HG03442 (cell line): Measurements from ENCODE around the gene TRIM6.
"Not testable (repeated sequence)": the region's sequence is repeated elsewhere in the genome, so short reads cannot be mapped to it uniquely, and the experiment has no call there.

ENCODE experiments used
- ATAC-seq: cut with Tn5 transposase; IDR thresholded peaks from one replicate; pipeline ENCODE4 v1.9.1; 2021; ENCODE audit warnings: mild to moderate bottlenecking, moderate library complexity; ENCODE audit not compliant: unreplicated experiment

TRIM6 gene

GRCh38 chr11:5602791-5603190, 6.4 kb downstream of the TRIM6 start:
- ATAC-seq: not testable (repeated sequence)

GRCh38 chr11:5603326-5603725, 6.9 kb downstream of the TRIM6 start:
- no peak for ATAC-seq

DNA sequence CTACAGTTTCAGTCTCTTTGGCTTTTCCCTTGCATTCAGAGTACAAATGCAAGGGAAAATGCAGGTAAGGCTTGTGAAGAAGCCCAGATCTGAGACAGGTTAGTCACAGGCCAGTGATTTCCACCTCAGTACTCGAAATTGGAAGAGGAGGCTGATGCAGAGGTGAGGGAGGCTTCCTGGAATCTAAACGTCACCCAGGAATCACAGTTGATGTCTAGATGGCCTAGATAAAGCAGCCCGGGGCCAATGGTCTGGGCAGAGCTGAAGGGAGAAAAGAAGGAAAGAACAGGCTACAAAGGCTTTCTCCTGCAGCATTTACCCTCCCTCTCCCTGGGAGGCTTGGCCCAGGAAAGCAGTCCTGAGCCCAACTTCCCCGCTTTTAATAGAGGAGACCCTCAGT, 8.5 kb downstream of the TRIM6 start:
- ATAC-seq: no peak

- ATAC-seq: no peak
These were observed 9.4 kb downstream of the TRIM6 start for GRCh38 chr11:5605849-5606248.

DNA sequence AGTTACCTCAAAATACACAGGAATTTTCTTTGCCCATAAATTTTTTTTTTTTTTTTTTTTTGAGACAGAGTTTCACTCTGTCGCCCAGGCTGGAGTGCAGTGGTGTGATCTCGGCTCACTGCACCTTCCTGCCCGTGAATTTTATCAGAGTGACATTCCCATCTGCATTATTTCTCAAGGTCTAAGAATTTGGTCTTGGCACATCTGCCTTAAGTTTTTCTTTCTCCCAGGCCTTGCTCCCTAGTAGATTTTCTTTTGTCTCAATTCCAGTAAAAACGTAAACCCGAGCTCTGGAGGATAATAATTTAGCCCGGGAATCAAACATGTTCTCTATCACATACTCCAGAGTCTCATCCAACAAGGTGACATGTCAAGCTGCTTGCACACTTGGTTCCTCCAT, 12.4 kb downstream of the TRIM6 start:
- ATAC-seq: no peak

DNA sequence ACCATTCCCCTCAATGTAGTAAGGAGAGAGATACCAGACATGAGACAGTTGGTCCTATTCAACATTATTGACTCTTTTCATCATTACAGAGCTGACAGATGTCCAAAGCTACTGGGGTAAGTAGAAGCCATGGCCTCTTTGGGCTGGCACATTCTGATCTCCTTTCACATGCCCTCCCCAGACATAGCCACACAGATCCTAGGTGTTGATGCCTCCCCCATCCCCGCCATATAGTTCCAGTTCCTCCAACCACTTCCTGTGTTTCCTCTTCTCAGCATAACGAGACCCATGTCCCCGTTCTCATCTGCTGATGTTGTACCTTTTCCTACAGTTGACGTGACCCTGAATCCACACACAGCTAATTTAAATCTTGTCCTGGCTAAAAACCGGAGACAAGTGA, 14.0 kb downstream of the TRIM6 start:
- ATAC-seq: no peak

DNA sequence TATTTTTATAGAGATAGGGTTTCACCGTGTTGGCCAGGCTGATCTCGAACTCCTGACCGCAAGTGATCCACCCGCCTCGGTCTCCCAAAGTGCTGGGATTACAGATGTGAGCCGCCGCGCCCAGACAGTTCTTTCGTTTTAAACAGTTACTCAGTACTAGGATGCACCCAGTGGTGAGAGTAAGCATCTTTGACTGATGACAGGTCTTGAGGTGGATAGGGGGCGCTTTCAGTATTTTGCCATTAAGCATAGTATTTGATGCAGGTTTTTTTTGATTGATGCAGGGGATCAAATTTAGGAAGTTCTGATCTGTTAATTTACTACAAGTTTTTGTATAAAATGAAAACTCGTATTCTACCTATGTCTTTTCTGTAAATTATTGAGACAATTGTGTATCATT, 15.2 kb downstream of the TRIM6 start:
- no peak for ATAC-seq

DNA sequence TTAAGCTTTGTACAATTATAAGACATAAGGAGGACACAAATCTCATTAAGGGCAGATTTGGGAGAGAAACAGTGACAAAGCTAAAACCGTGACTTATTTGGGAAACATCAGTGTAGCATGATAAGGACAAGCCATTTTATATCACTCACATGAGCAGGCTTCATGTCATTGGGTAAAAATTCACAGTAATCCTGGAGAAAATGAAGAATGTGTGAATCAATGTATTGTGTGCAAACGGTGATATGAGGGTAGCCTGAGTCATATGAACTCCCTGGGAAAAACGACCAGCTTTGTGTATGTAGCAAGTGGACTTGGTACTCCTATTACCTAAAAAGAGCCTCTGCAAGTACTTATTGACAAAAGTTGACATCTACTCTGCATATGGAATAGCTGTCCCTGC, 22.4 kb downstream of the TRIM6 start:
- ATAC-seq: no peak

GRCh38 chr11:5620651-5621521, 24.4 kb downstream of the TRIM6 start:
- ATAC-seq: no peak

GRCh38 chr11:5621580-5621979, 25.1 kb downstream of the TRIM6 start:
- no peak for ATAC-seq

DNA sequence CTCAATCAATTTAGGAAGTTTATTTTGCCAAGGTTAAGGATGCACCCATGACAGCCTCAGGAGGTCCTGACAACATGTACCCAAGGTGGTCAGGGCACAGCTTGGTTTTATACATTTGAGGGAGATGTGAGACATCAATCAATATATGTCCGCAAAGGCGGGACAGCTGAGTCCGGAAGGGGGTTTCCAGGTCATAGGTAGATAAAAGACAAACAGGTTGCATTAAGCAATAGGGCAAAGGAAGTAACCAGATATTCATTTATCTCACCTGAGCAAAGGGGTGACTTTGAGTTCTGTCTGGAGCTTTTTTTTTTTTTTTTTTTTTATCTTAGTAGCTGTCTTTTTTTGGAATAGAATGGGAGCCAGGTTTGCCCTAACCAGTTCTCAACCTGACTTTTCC, 26.4 kb downstream of the TRIM6 start:
- no peak for ATAC-seq

DNA sequence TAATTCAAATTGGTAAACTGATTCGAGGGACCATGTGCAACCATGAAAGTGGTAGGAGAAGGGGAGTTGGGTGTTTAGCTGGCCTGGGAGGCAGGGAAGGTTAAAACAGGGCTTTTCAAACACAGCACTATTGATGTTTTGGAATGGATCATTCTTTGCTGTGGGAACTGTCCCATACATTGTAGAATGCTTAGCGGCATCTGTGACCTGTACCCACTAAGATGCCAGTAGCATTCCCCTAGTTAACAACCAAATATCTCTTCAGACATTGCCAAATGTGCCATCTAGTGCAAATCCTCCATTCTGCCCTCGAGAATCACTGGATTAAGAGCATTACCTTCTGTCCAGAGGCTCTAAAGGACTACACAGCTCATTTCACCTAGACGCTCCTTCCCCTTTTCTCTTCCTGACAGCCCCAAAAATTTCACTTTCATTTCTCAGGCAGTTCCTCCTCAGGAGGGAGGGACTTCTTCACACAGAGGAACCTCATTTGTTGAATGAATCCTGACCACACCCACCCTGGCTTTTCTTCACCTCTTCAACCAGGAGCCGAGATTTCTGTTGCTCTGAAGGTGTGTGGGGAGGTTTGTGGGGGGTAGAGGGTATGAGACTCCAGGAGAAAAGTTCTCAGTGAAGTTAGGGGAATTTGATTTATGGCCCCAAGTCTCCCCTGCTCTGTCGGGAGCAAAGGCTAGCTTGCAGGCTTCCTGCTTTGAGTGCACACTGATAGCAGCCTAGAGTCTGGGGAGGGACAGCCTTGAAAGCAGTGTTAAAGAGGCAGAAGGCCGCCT, 28.2 kb downstream of the TRIM6 start, which contains the start of gene TRIM34:
Gene TRIM34, plus strand, starts transcription at position 513 of the 791 bp plus-strand sequence. CDS start 7,331 bp downstream, outside the sequence.
- ATAC-seq: peak; percentile 96

DNA sequence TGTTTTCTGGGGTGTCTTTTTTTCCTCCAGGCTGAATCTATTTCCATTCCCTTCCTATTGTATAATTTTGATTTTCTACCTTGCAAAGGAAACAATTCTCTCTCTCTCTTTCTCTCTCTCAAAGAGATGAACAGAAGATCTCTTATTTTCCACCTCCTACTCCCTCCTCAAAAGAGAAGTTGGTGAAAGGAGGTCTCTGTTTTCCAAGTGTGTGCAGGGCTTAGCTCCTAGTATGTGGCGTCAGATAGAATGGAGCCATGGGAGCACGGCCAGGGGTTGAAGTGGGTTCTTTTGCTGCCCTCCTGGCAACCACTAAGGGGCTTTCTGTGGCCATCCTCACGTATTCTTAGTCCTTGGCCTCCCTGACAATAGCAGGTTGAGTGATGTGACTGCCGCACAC, 28.8 kb downstream of the TRIM6 start:
- no peak for ATAC-seq

DNA sequence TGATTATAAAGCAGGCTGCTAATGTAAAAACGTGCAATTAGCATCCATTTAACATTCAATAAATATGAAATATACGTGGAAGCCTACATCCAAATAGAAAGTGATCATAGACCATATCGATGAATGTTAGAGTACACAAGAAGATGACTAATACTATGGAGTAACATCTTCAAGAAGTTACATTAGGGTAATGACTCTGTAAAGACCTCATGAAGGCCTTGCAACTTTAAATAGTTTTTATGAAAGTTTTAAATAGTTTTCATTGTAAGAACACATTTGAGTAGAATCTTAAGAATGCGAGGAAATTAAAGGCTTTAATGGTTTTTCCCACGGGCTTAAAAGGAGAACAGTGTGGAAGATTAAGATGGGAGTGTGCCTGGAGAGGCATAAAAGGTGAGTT, 29.8 kb downstream of the TRIM6 start:
- no peak for ATAC-seq

DNA sequence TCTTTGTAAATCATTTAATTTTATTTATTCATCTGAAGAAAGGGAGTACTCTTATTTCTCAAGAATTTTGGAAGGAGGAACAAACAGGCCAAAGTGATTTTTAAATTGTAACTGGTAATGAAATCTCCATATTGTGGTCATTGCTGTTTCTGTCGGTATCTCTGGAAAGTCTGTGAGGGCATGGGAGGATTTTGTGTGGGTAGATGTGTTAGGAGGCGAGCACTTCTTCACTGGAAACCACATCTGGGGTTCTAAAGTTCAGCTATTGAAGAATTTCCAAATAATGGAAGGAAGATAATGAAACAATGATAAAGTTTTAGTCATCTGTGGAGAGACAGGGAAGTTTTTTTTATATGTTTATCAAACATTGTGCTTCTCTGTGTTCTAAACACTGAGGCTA, 35.0 kb downstream of the TRIM6 start:
- no peak for ATAC-seq

DNA sequence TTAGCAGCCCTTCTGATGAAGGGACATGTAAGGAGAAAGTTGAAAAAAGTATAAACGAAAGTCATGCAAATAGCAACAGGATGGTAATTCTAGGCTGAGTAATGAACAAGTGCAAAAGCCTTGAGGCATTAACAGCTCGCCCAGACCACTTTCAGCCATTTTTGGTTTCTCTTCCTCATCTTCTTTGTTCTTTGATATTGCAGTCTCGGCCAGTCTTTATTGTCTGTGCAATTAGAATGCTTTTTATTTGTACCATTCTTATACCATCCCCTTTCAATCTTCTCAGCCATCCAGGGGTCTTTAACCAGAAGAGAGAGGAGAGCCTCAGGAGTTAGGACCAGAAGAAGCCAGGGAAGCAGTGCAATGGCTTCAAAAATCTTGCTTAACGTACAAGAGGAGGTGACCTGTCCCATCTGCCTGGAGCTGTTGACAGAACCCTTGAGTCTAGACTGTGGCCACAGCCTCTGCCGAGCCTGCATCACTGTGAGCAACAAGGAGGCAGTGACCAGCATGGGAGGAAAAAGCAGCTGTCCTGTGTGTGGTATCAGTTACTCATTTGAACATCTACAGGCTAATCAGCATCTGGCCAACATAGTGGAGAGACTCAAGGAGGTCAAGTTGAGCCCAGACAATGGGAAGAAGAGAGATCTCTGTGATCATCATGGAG, 35.7 kb downstream of the TRIM6 start:
- ATAC-seq: peak; percentile 88

DNA sequence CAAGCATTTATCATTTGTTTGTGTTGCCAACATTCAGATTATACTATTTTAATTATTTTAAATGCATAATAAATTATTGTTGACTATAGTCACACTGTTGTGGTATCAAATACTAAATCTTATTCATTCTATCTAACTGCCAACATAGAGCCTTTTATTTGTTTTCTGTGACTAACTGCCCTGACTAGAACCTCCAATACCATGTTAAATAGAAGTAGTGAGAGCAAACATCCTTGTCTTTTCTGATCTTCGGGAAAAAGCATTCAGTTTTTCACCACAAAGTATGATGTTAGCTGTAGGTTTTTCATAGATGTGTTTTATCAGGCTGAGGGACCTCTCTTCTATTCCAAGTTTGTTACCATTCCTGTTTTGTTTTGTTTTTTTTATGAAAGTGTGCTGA, 43.5 kb downstream of the TRIM6 start:
- no peak for ATAC-seq

- ATAC-seq: no peak
These were observed 47.1 kb downstream of the TRIM6 start for GRCh38 chr11:5643585-5643984.

DNA sequence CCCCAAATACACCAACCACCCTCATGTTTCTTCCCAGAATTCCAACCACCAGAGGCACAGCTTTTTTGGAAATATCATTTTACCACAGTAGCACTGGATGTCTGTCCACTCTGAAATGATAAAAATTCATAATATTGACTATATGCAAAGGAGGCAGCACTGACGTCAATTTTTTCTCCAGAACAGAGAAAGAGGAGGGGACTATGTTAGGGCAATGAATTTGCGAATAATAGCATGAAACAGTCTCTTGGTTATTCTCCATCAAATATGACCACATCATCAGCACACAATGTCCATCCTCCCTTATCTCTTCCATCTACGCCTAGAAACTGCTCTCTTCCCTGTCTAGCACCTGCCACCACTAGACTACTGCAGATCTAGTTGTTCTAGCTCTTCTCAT, 49.7 kb downstream of the TRIM6 start:
- no peak for ATAC-seq

GRCh38 chr11:5655474-5655873, 59.0 kb downstream of the TRIM6 start:
- ATAC-seq: no peak

DNA sequence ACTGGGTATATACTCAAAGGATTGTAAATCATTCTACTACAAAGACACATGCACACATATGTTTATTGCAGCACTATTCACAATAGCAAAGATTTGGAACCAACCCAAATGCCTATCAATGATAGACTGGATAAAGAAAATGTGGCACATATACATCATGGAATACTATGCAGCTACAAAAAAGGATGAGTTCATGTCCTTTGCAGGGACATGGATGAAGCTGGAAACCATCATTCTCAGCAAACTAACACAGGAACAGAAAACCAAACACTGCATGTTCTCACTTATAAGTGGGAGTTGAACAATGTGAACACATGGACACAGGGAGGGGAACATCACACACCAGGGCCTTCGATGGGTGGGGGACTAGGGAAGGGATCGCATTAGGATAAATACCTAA, 60.5 kb downstream of the TRIM6 start:
- not testable (repeated sequence) for ATAC-seq
